Activated CD4-positive, alpha-beta T cell treated with anti-CD3 and anti-CD28 coated beads for 24 hours (primary cell): ENCODE results near the gene GNPAT.
A peak's percentile ranks its signal among the peaks of the same experiment; 100 is the strongest.

Experiments
- DNase-seq, 2 donors: peaks; one replicate each; pipeline ENCODE4 v3.0.0-alpha.2; 2020; ENCODE audit warnings: low read depth in 2 of 2

Gene GNPAT

GRCh38 chr1:231213831-231214573 is 27.0 kb upstream of the GNPAT start:
- no peak for DNase-seq

GRCh38 chr1:231214918-231215680 is 25.9 kb upstream of the GNPAT start:
- no peak for DNase-seq

- DNase-seq, result no peak
These were observed 25.2 kb upstream of the GNPAT start for GRCh38 chr1:231215681-231216385.

GRCh38 chr1:231216498-231216897 is 24.5 kb upstream of the GNPAT start:
- DNase-seq, result no peak

- no peak for DNase-seq
These were observed 24.0 kb upstream of the GNPAT start for GRCh38 chr1:231217056-231217455.

- no peak for DNase-seq
These were observed 22.9 kb upstream of the GNPAT start for GRCh38 chr1:231218078-231218477.

GRCh38 chr1:231219422-231220401 is 21.3 kb upstream of the GNPAT start:
- DNase-seq, result no peak

GRCh38 chr1:231220801-231221200 is 20.2 kb upstream of the GNPAT start:
- DNase-seq, result no peak

GRCh38 chr1:231226156-231226555 is 14.9 kb upstream of the GNPAT start:
- DNase-seq, result no peak

- no peak for DNase-seq
These were observed 9.5 kb upstream of the GNPAT start for GRCh38 chr1:231231511-231231910.

- no peak for DNase-seq
These were observed 7.9 kb upstream of the GNPAT start for GRCh38 chr1:231232870-231233734.

- DNase-seq, result no peak
These were observed 7.1 kb upstream of the GNPAT start for GRCh38 chr1:231233735-231234417.

GRCh38 chr1:231234506-231234905 is 6.5 kb upstream of the GNPAT start:
- no peak for DNase-seq

GRCh38 chr1:231235526-231236207 is 5.3 kb upstream of the GNPAT start:
- DNase-seq, result no peak

GRCh38 chr1:231236208-231236591 is 4.8 kb upstream of the GNPAT start:
- no peak for DNase-seq

GRCh38 chr1:231236938-231237337 is 4.1 kb upstream of the GNPAT start:
- no peak for DNase-seq

GRCh38 chr1:231238298-231238697 is 2.7 kb upstream of the GNPAT start:
- DNase-seq, result no peak

GRCh38 chr1:231240531-231240882 is 505 bp upstream of the GNPAT start:
- DNase-seq, result no peak

- DNase-seq, result peak in 1 of 2 donors; percentile 1
These were observed 738 bp downstream of the GNPAT start for GRCh38 chr1:231241750-231242149.
